Sigmoid colon (tissue), 4 donors: ENCODE measurements around the gene MAD2L2.

Experiments used
- POLR2A ChIP-seq, 2 donors: fragments of 450-650 bp; IDR thresholded peaks; one replicate each; pipeline ENCODE4 v1.6.1; 2016; ENCODE audit warnings: antibody characterized with exemption in 2 of 2, mild to moderate bottlenecking in 2 of 2, moderate library complexity in 2 of 2
- POLR2AphosphoS5 ChIP-seq, 4 donors: sonication (generic); formaldehyde crosslinking; IDR thresholded peaks; one replicate each; pipeline ENCODE4 v1.6.1; 2017; ENCODE audit warnings: antibody characterized with exemption in 4 of 4
- TF ChIP-seq, protein P1 (sequence below), 4 experiments: fragments of 450-650 bp in 3 of 4; fragments of 200-600 bp in 1 of 4; IDR thresholded peaks; one replicate each; pipeline ENCODE4 v1.5.1; 2016 to 2019; ENCODE audit warnings: antibody characterized with exemption in 4 of 4, mild to moderate bottlenecking in 3 of 4, moderate library complexity in 2 of 4

DNA sequence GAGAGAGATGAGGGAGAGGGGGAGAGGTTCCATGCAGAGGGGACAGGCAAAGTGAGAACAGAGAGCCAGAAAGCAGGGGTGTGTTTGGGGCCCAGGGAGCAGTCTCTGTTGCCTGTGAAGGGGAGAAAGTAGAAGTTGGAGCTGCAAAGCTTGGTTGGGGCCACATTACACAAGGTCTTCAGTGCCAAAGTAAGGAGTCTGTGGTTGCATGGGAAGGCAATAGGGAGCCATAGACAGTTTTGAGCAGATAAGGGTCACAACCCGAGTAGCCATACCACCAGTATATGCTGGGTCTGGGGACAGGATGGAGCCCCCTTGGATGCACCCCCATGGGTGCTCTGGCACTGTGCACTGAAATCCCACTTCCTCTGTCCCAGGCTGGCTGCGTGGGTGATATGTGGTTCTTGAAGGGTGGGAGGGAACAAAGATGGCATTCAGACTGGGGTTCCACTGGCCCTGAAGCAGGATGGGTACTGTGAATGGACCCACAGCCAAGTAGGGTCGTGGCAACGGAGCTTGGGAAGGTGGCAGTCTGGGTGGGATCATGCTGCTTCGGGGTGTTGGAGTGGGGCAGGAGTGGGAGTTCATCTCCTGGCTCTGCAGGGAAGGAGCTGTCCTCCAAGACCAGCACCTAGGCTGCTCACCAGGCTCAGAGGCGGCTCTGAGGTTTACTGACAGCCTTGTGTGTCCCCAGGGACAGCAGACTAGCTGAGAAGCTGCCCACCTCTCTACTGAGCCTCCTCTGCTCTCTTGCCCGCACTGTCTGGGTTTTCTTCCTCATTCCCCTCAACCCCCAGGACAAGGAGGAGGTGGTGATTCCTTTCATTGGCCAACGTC, 22.6 kb upstream of the MAD2L2 start:
- TF ChIP-seq POLR2AphosphoS5 (IDR thresholded peaks at IDR 0.05), result no peak
- TF ChIP-seq, protein P1, sequence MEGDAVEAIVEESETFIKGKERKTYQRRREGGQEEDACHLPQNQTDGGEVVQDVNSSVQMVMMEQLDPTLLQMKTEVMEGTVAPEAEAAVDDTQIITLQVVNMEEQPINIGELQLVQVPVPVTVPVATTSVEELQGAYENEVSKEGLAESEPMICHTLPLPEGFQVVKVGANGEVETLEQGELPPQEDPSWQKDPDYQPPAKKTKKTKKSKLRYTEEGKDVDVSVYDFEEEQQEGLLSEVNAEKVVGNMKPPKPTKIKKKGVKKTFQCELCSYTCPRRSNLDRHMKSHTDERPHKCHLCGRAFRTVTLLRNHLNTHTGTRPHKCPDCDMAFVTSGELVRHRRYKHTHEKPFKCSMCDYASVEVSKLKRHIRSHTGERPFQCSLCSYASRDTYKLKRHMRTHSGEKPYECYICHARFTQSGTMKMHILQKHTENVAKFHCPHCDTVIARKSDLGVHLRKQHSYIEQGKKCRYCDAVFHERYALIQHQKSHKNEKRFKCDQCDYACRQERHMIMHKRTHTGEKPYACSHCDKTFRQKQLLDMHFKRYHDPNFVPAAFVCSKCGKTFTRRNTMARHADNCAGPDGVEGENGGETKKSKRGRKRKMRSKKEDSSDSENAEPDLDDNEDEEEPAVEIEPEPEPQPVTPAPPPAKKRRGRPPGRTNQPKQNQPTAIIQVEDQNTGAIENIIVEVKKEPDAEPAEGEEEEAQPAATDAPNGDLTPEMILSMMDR (IDR thresholded peaks at IDR 0.05), result no peak
- no peak for TF ChIP-seq POLR2A (IDR thresholded peaks at IDR 0.05)
